Smooth muscle cell (in vitro differentiated cells): ENCODE measurements around the gene UMPS. TPM values are rescaled to one million over a fixed set of nuclear protein-coding genes. Genes with fewer than 3 reads are reported as not detected.
A peak's percentile ranks its signal among the peaks of the same experiment; 100 is the strongest.
"Not testable (repeated sequence)": the region's sequence is repeated elsewhere in the genome, so short reads cannot be mapped to it uniquely, and the experiment has no call there.

ENCODE experiments used
- DNase-seq: peaks from one replicate; lab custom pipeline; 2025; ENCODE audit not compliant: unreplicated experiment; lab: John Stamatoyannopoulos, UW
- H2AFZ ChIP-seq: fragments of 200-600 bp; sonication (generic); 2 replicates; pipeline ENCODE4 v1.6.0; 2016; ENCODE audit warnings: antibody characterized with exemption, low read depth, mild to moderate bottlenecking
- H3F3A ChIP-seq: fragments of 200-600 bp; sonication (generic); 2 replicates; pipeline ENCODE4 v1.6.0; 2017; ENCODE audit warnings: antibody characterized with exemption, low read depth
- H3K27ac ChIP-seq: fragments of 200-600 bp; sonication (generic); 2 replicates; pipeline ENCODE4 v1.5.1; 2016; ENCODE audit warnings: low read depth, mild to moderate bottlenecking
- H3K27me3 ChIP-seq: fragments of 200-600 bp; sonication (generic); 2 replicates; pipeline ENCODE4 v1.6.1; 2016; ENCODE audit warnings: low read depth, mild to moderate bottlenecking
- H3K36me3 ChIP-seq: fragments of 200-600 bp; sonication (generic); 2 replicates; pipeline ENCODE4 v1.5.1; 2016; ENCODE audit warnings: low read depth
- H3K4me1 ChIP-seq: fragments of 200-600 bp; sonication (generic); 2 replicates; pipeline ENCODE4 v1.5.1; 2016; ENCODE audit warnings: low read depth
- H3K4me2 ChIP-seq: fragments of 200-600 bp; sonication (generic); 2 replicates; pipeline ENCODE4 v1.6.0; 2016; ENCODE audit warnings: mild to moderate bottlenecking
- H3K4me3 ChIP-seq: fragments of 200-600 bp; sonication (generic); 2 replicates; pipeline ENCODE4 v1.5.1; 2016; ENCODE audit warnings: mild to moderate bottlenecking
- H3K79me2 ChIP-seq: fragments of 200-600 bp; sonication (generic); 2 replicates; pipeline ENCODE4 v1.6.0; 2016; ENCODE audit warnings: low read depth, mild to moderate bottlenecking
- H3K9ac ChIP-seq: fragments of 200-600 bp; sonication (generic); 2 replicates; pipeline ENCODE4 v1.6.0; 2016; ENCODE audit warnings: low read depth
- H3K9me3 ChIP-seq: fragments of 200-600 bp; sonication (generic); replicated peaks from 2 replicates; pipeline ENCODE4 v1.5.1; 2016; ENCODE audit warnings: low read depth
- H4K20me1 ChIP-seq: fragments of 200-600 bp; sonication (generic); 2 replicates; pipeline ENCODE4 v1.6.0; 2016; ENCODE audit warnings: low read depth
- whole genome bisulfite sequencing: methylation state at CpG from one replicate; pipeline ENCODE4 v1.1.7; 2016; ENCODE audit warnings: low lambda C conversion rate; 5-methylcytosine and 5-hydroxymethylcytosine counted together
- polyA plus RNA-seq: library from polyadenylated mRNA; unstranded; fragments of >200 nt; fragmentation: Nextera tagmentation; extraction: Ambion mirVana; gene quantifications from 2 replicates; pipeline ENCODE4 v1.2.1, GENCODE V29; 2016
- total RNA-seq: library from RNA; depleted of rRNA; stranded (reverse); fragments of >200 nt; gene quantifications from 2 replicates; pipeline ENCODE4 v1.2.3, GENCODE V29; 2014
- TF ChIP-seq, protein P1 (sequence below): fragments of 200-600 bp; sonication (generic); IDR thresholded peaks from 2 replicates; pipeline ENCODE4 v1.5.1; 2017; ENCODE audit warnings: borderline replicate concordance, mild to moderate bottlenecking, antibody characterized with exemption; ENCODE audit not compliant: insufficient read depth, poor library complexity, severe bottlenecking

Gene UMPS
- total and polyA plus RNA-seq, 2 experiments from 2014 or later: 22.3 to 79.2 TPM

DNA sequence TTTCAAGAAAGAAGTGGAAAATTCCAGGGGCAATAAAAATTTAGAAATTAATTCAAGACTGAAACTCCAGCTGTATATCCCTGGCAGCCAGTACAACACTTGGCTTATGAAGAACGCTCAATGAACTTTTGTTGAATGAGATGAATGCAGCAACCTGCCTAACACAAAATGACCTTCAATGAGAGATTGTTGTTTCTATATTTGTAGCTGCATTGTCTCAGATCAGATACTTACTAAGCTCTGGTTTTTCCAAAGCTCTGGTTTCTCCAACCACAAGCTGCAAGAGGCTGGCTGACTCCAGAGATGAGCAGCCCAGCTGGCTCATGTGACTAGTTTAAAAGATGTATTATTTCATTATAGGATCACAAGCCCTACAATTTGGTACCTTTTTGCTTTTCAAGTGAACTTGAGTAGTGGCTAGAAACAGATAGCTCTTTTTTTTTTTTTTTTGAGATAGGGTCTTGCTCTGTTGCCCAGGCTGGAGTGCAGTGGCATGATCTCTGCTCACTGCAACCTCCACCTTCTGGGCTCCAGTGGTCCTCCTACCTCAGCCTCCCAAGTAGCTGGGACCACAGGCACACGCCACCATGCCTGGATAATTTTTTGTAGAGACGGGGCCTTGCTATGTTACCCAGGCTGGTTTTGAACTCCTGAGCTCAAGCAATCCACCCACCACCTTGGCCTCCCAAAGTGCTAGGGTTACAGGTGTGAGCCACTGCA lies 57.4 kb downstream of the UMPS start:
- H3K9ac ChIP-seq: peak overlapping the region; percentile 30
- no peaks in the 10 kb centered on the region for H3K27me3 ChIP-seq
- 91% methylated on average over 3 of the region's 3 CpGs for WGBS
- no peaks in the 10 kb centered on the region for H3K36me3 ChIP-seq
- peak overlapping the region; percentile 40 for H3K4me2 ChIP-seq
- H3K79me2 ChIP-seq: peaks cover 15% of the 10 kb centered on the region
- H3K4me1 ChIP-seq: peaks cover 21% of the 10 kb centered on the region
- peak overlapping the region; percentile 74 for H3K27ac ChIP-seq
- H3F3A ChIP-seq: peaks cover 39% of the 10 kb centered on the region
- TF ChIP-seq, protein P1, sequence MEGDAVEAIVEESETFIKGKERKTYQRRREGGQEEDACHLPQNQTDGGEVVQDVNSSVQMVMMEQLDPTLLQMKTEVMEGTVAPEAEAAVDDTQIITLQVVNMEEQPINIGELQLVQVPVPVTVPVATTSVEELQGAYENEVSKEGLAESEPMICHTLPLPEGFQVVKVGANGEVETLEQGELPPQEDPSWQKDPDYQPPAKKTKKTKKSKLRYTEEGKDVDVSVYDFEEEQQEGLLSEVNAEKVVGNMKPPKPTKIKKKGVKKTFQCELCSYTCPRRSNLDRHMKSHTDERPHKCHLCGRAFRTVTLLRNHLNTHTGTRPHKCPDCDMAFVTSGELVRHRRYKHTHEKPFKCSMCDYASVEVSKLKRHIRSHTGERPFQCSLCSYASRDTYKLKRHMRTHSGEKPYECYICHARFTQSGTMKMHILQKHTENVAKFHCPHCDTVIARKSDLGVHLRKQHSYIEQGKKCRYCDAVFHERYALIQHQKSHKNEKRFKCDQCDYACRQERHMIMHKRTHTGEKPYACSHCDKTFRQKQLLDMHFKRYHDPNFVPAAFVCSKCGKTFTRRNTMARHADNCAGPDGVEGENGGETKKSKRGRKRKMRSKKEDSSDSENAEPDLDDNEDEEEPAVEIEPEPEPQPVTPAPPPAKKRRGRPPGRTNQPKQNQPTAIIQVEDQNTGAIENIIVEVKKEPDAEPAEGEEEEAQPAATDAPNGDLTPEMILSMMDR: no peak
- H4K20me1 ChIP-seq: no peaks in the 10 kb centered on the region
- H3K9me3 ChIP-seq: no peaks in the 10 kb centered on the region
- no peak for DNase-seq
- H2AFZ ChIP-seq: no peak overlapping the region
- H3K4me3 ChIP-seq: no peak overlapping the region

DNA sequence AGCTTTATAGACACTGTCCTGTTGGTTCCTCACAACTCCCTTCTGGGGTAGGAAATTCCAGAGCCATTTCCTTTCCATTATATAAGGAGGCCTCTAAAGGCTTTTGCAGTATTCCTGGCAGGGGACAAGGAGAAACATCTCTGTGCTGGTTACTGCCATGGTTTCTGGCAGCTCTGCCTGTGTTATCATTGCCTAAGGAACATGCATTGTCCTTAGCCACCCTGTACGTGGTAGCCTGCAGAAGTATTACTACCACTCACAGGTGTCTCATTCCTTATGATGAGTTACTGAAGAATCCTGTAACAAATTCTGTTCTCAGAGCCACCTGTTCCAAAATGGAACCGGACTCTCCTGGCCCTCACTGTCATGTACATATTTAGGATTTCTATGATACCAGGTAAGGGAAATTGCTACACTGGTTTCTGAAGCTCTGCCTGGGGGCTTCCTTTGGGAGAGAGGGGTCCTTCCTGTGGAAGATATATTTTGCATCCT lies 58.0 kb downstream of the UMPS start:
- H2AFZ ChIP-seq: no peak overlapping the region
- no peaks in the 10 kb centered on the region for H3K27me3 ChIP-seq
- peak overlapping the region; percentile 74 for H3K27ac ChIP-seq
- no peaks in the 10 kb centered on the region for H4K20me1 ChIP-seq
- H3K4me2 ChIP-seq: no peak overlapping the region
- H3K9ac ChIP-seq: no peak overlapping the region
- H3K36me3 ChIP-seq: no peaks in the 10 kb centered on the region
- DNase-seq: no peak
- WGBS: 83% methylated on average over 2 of the region's 2 CpGs
- peaks cover 15% of the 10 kb centered on the region for H3K79me2 ChIP-seq
- H3F3A ChIP-seq: peaks cover 46% of the 10 kb centered on the region
- peaks cover 27% of the 10 kb centered on the region for H3K4me1 ChIP-seq
- no peaks in the 10 kb centered on the region for H3K9me3 ChIP-seq
- no peak overlapping the region for H3K4me3 ChIP-seq
- TF ChIP-seq, protein P1: no peak

DNA sequence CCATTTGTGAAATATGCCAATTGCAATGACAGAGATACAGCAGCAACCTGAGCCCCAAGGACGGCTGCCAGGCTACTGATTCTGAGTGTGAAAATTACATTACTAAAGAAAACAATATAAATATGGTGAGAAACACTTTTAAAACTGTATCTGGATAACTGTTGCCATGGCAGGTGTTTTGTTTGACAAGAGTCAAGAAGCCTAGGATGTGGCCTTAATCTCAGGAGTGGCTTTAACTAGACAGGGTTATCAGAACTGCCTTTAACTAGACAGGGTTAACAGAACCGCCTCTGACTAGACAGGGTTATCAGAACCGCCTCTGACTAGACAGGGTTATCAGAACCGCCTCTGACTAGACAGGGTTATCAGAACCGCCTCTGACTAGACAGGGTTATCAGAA lies 58.9 kb downstream of the UMPS start:
- not testable (repeated sequence) for DNase-seq, H4K20me1 ChIP-seq
- H3K4me1 ChIP-seq: peaks cover 27% of the 10 kb centered on the region

DNA sequence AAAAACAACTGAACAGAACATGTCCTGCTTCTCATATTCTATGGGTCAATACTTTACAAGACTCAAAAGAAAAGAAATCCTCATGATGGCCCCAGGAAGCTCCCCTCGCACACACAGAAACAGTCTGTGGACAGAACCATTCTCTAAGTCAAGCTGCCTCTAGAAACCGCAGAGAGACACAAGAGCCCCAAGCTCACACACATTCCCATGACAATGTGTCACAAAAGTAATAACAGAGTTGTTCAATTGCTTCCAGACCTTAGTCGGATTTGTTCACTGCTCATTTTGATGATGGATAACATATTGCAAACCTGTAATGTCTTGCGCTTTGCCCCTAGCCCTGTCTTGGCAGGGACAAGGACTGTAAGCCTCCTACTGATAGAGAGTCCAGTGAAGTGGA lies 60.9 kb downstream of the UMPS start:
- Histone ChIP-seq H3K27me3 (no peaks in the 10 kb centered on the region), H2AFZ (no peak overlapping the region), H3K36me3 (no peaks in the 10 kb centered on the region), H3K9me3 (no peaks in the 10 kb centered on the region), H3K9ac (peak overlapping the region; percentile 89), H3K79me2 (peaks cover 15% of the 10 kb centered on the region), H3K4me1 (peaks cover 27% of the 10 kb centered on the region), H4K20me1 (no peaks in the 10 kb centered on the region), H3K4me3 (no peak overlapping the region), H3F3A (peaks cover 59% of the 10 kb centered on the region), H3K27ac (peak overlapping the region; percentile 98), H3K4me2 (peak overlapping the region; percentile 57)
- 40% methylated on average over 4 of the region's 4 CpGs for WGBS
- no peak for DNase-seq
- TF ChIP-seq, protein P1: no peak

More for the DNA sequence above, 58.9 kb downstream of the UMPS start:
- peaks cover 15% of the 10 kb centered on the region for H3K79me2 ChIP-seq
- not testable (repeated sequence) for H3K4me2 ChIP-seq, H3K36me3 ChIP-seq, H3K9me3 ChIP-seq, H3K27me3 ChIP-seq, H2AFZ ChIP-seq, H3K4me3 ChIP-seq, H3K9ac ChIP-seq
- H3K27ac ChIP-seq: peak overlapping the region; percentile 74
- peaks cover 54% of the 10 kb centered on the region for H3F3A ChIP-seq
- WGBS: 98% methylated on average over 4 of the region's 5 CpGs
